ENCODE data around the gene CARD8.
A peak's percentile ranks its signal among the peaks of the same experiment; 100 is the strongest.
"Not testable (repeated sequence)": the region's sequence is repeated elsewhere in the genome, so short reads cannot be mapped to it uniquely, and the experiment has no call there.

The CARD8 gene, protein sequence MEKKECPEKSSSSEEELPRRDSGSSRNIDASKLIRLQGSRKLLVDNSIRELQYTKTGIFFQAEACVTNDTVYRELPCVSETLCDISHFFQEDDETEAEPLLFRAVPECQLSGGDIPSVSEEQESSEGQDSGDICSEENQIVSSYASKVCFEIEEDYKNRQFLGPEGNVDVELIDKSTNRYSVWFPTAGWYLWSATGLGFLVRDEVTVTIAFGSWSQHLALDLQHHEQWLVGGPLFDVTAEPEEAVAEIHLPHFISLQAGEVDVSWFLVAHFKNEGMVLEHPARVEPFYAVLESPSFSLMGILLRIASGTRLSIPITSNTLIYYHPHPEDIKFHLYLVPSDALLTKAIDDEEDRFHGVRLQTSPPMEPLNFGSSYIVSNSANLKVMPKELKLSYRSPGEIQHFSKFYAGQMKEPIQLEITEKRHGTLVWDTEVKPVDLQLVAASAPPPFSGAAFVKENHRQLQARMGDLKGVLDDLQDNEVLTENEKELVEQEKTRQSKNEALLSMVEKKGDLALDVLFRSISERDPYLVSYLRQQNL

DNA sequence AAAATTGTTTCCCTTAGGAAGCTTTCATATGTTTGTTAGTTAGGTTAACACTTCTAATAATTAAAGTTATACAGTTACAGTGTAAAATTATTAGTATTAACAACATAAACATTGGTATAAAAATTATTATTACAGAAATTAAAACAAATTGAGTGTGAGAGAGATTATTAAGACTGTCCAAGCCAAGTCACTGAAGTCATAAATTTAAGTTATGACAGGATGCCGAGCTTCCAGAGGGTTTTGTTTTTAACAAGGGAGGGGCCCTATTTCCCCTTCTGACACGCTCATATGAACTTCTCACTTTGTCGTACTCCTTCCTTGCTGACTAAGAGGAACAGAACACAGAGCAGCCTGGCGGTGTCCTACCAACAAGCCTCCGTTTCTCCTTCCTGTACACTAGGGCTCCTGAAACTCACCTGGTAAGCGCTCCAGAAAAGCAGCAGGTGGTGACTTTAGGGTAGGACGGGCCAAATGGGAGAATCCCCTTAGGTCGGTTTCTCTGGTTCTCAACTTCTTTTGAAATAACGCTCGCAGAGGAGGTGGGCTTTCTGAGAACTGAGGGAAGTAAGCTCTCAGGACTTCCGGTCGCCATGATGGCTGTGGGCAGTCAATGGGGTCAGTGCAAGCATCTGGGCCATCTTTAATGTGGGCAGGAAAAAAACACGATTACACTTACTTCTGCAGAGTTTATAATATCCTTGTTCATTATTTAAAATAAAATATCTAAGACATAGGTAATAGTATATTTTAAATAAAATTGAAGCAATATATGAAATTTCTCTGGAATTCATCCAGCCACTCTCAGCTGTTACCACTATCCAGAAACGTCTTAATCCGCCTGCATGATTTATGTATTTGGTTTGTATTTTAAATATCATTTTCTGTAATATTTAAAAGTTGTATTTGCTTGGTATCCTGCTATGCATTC lies at the start of gene CARD8:
Gene CARD8, minus strand, starts transcription at position 537 of the 928 bp plus-strand sequence. CDS start 14,892 bp downstream, outside the sequence.
- peak; percentile 60 for DNase-seq

DNA sequence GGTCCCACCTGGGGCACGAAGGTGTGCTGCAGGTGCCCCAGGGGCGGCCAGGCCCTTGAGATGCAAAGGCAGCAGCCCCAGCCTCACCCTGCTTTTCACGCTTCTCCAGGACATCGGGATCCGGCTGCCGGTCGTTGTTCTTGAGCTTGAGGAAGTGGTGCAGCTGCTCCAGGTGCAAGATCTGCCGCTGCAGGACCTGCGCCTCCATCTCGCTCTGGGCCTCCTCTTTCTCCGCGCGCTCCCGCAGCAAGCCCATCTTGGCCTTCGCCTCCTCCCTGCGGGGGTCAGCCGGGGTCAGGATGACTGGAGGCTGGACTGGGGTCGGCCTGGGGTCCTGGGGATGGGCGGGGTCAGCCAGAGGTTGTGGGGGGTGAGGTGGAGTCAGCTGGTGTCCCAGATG lies 48.2 kb upstream of the CARD8 start:
- no peak for DNase-seq

DNA sequence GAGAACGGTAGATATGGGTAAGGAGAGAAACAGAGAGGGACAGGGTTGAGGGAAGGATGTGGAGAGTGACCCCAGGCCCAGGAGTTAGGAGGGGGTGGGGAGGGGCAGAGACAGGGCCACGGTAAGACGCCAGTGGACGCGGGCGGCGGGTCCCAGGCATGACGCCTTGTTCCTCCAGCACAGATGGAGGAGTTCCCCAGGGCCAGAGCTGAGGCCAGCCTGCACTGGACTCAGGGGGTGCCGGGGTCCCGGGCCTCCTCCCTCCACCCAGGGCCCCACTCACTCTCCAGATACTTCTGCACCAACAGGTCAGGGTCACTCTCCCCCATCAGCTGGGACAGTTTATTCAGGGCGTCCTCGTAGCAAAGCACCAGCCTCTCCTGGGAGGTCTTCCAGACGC lies 47.7 kb upstream of the CARD8 start:
- no peak for DNase-seq

DNA sequence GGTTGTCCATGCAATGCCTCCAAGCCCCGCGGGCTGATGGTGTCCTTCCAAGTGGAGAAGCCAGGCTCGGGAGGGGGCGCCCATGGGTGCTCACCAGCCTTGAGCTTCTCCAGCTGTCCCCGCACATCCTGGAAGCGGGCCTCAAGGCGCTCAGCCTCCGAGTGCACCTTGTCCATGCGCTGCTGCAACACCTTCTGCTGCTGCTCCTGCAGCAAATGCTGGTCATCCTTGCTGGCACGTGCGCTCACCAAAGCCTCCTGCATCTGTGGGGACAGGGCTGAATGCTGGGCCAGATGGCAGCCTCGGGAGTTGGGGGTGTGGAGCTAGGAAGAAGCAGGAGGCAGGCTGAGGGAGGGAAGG lies 46.9 kb upstream of the CARD8 start:
- DNase-seq, result no peak

DNA sequence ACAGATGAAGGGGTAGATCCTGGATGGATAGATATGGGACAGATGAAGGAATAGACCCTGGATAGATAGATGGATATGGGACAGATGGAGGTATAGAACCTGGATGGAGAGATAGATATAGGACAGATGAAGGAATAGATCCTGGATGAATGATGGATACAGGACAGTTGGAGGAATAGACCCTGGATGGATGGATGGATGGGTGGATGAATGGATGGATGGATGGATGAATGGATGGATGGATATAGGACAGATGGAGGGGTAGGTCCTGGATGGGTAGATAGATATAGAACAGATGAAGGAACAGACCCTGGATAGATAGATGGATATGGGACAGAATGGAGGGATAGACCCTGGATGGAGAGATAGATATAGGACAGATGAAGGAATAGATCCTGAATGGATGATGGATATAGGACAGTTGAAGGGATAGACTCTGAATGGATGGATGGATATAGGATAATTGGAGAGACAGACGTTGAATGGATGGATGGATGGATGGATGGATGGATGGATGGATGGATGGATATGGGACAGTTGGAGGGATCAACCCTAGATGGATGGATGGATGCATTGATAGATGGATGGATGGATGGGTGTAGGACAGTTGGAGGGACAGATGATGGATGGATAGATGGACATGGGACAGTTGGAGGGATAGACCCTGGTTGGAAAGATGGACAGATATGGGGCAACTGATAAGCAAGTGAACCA lies 46.3 kb upstream of the CARD8 start:
- DNase-seq, result no peak

DNA sequence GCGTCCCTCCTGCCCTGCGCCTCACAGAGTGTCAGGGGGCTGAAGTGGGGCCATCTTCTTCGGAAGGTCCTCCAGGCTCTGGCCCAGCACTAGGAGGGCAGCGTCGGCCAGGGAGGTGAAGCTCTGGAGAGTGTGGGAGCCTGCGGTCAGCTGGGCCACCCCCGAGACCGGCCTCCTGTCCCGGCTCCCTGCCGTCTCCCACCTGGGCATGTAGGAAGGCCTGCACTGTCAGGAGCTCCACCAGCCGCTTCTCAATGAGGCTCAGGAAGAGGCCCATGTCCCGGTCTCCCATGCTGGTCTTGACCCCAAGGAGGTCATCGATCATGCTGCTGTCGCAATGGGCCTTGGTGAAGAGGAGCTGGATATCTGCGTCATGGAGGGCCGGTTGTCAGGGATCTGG lies 42.3 kb upstream of the CARD8 start:
- DNase-seq, result no peak

DNA sequence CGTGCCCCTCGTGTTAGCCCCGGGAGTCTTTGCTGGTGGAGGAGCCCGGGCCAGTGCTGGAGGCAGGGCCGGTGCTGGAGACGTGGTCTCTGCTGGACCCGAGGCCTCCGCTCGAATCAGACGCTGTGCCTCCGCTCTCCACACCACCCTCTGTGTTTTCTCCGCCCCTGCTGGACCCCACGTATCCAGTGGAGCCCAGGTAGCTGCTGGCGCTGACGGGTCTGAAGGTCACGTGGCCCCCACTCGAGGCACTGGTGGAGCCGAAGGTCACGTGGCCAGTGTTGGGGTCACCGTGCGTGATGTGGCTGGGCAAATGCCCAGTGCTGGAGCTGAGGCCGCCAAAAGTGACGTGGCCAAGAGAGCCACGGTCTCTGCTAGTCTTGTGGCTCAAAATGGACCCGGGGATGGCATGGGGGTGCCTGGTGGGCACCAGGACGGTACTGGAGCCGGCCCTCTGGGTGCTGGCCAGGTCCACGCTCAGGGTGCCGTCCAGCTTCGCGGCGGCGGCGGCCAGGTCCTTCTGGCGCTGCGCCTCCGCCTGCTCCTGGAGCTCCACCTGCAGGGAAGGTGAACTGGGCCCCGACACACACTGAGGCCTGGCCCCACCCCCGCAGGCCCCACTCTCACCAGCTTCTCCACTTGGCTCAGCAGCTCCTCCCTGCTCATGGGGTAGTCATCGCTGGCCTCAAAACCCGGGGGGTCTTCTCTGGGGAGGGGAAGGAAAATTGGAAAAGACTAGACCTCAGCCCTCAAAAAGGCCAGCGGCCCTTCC lies 41.4 kb upstream of the CARD8 start:
- no peak for DNase-seq

DNA sequence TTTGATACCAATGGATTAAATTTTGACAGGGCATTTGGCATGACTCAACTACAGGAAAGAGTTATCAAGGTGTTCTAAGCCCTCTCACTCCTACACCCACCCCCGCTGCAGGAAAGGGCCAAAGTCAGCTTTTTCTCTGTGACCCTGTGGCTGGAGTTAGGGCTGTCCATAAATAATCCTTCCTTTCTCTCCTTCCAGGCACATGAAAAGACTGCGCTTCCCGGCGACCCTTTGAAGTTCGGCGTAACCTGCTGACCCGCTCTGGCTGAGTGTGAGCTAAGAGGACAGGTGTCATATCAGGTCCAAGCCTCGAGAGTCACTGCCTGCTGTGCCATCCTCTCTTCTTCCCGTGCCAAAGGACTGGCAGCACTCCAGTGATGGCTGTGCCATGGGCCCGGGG lies 39.7 kb upstream of the CARD8 start:
- no peak for DNase-seq

DNA sequence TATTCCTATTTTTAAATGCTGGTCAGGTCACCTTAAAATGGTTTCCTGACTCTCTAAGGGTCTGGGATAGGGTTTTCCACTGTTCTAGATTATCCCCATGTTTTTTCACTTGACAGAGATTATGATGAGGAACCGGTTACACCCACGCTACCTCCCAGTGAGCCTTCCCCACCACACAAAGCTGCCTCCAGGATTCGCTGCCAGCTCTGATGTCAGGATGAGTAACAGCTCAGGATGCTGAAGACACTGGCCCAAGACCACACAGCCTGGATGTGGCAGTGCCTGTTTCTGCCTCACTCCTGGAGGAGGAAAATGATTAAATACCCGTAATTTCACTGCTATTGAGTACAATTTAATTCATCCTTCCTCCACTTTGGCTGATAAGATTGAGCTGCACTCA lies 37.1 kb upstream of the CARD8 start:
- DNase-seq, result no peak

DNA sequence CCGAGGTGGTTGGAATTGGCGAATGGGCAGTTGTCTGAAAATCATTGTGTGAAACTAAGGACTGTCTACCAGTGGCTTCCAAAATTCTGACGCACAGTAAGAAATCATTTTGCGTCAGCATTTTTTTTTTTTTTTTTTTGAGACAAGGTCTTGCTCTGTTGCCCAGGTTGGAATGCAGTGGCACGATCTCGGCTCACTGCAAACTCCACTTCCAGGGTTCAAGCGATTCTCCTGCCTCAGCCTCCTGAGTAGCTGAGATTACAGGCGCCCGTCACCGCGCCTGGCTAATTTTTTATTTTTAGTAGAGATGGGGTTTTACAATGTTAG lies 35.7 kb upstream of the CARD8 start:
- DNase-seq, result not testable (repeated sequence)

DNA sequence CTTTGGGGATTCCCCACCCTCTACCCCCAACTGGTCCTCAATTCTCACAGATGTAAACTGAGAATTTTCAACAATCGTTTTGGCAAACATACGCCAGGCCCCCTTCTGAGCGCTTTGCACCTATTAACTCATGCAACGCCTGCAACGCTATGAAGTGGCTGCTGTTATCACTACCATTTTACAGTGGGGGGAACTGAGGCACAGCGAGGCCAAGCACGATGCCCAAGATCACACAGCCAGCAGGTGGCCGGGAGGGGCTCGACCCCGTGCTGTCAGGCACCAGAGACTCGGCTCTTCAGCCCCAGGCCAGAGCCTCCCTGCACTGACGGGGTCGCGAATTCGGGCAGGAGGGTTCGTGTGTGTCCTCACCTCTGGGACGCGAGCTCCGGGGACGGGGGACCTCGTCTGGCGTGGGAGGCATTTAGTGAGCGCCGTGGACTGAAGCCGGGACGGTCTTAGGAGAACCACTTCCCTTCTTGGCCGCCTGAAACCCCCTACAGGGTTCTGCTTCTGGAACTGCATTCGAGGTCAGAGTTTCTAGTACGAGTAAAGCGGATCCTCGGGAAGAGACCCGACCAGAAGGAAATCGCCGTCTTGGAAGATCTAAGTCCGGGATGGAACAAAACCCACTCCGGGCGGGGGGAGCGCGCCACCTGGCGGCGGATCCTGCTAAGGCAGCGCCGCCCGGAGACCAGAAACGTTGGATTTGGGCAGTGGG lies 35.2 kb upstream of the CARD8 start:
- DNase-seq, result peak; percentile 53

DNA sequence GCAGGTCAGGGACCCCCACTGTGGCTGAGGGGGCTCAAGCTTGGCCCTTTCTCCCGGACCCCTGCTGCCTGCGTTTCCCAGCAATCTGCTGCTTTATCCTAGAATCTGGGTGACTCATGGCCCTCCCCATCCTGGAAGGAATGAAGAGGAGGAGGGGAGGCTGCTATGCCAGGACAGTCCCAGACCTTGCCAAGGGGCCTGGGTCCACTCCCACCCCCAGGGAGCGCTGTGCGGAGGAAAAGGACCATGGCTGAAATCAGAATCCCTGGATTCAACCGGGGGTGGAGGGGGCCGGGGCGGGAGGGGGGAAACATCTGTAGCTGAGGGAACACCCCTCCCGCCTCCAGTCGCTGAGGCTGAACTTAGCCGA lies 34.7 kb upstream of the CARD8 start:
- DNase-seq, result no peak

DNA sequence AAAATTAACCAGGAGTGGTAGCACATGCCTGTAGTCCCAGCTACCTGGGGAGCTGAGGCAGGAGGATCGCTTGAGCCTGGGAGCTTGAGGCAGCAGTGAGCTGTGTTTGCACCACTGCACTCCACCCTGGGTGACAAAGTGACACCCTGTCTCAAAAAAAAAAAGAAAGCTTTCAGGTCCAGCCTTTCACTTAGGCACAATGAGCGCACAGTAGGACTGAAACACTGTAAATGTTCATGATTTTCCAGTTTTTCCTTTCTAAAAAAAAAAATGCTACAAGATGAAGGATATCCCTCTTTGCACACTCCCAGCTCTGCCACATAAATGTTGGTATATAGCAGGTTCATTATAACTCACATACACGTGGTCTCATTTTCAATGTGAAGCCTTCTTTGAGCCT lies 32.0 kb upstream of the CARD8 start:
- DNase-seq, result no peak

DNA sequence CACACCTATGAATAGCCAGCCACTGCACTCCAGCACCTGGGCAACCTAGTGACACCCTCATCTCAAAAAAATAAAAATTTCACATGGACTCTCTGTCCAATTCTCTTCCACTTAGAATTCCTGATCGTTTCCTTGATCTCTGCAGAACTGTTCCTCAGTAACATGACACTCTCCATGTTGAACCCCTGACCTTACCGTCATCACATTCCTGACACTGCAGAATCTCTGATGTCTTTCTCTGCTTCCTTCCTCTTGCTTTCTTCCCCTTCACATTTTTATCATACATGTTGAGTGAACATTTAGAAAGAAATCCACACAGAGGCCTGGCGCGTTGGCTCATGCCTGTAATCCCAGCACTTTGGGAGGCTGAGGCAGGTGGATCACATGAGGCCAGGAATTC lies 29.2 kb upstream of the CARD8 start:
- no peak for DNase-seq

DNA sequence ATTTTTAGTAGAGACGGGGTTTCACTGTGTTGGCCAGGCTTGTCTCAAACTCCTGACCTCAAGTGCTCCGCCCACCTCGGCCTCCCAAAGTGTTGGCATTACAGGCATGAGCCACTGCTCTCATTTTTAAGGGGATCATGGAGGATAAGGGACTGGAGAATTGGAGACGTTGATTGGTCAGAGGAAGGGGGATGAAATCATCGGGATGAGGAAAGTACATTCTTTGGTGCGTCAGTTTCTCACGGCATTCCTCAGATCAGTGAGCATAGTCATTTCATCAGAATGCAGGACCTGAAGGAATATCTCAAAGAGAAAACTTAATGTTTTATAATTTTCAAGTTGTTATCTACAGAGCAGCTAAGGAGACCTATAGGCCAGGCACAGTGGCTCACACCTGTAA lies 28.2 kb upstream of the CARD8 start:
- DNase-seq, result no peak

DNA sequence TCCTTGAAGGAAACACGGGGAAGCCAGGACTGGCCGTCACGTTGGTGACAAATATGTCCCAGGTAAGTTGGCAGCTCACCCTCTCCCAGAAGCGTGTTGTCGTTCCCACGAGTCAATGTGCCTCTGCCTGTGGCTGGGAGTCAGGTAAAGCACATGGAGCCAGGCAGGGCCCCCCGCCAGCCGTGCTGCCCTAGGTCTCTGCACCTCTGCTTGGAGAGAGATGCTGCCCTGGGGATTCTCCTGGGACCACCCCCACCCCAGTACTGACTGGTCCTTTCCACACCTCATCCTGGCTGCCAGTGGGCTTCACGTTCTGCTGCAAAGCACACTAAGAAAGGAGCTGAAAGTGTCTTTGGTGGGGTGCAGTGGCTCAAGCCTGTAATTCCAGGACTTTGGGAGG lies 24.0 kb upstream of the CARD8 start:
- DNase-seq, result no peak

DNA sequence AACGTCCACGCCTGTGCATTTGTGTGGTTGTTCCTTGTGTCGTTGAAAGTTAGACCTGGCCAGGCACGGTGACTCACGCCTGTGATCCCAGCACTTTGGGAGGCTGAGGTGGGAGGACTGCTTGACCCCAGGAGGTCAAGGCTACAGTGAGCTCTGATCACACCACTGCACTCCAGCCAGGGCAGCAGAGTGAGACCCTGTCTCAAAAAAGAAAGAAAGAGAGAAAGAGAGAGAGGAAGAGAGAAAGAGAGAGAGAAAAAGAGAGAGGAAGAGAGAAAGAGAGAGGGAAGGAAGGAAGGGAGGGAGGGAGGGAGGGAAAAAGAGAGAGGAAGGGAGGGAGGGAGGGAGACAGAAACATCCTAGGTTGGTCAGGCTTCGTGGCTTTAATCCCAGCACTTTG lies 19.2 kb upstream of the CARD8 start:
- DNase-seq, result no peak

DNA sequence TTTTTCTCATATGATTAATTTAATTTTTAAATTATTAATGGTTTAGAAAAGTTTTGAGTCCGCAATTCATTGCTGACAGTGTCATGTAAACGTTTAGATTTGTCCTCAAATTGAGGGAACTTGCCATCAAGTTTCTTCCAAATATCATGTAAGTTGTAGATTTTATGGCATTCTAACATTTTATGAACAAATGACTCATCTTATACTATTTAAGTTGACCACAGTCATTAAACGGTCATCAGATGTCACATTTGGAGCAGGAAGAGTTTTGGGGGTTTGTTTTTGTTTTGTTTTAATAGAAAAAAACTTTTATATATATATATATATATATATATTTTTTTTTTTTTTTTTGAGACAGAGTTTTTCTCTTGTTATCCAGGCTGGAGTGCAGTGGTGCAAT lies 18.5 kb upstream of the CARD8 start:
- no peak for DNase-seq

DNA sequence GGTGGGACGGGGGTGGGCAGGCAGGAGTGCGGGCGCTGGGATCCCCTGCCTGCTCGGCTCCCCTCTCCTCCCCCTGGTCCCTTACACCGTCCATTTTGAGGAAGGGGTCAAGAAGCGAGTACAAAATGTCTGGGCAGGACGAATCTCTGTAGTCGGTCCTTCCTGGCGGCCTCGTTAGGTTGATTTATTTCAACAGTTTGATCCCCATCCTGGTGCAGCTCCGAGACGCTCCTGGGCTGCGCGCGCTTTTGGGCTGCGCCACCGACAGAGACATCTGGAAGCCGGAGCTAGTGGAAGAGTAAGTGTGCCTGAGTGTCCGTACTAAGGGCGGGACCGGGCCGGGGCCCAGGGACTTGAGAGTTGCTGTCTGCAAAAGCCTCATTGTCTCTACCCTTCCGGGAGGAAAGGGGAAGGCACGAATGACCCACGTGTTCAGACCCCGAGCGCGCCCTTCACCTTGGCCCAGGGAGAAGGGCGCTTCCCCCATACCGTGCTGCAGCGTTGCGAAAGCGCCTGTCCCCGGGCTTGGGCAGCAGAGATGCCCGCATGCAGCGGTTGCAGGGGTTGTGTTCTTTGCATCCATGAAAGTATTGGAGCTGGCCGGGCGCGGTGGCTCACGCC lies 15.9 kb upstream of the CARD8 start:
- no peak for DNase-seq

DNA sequence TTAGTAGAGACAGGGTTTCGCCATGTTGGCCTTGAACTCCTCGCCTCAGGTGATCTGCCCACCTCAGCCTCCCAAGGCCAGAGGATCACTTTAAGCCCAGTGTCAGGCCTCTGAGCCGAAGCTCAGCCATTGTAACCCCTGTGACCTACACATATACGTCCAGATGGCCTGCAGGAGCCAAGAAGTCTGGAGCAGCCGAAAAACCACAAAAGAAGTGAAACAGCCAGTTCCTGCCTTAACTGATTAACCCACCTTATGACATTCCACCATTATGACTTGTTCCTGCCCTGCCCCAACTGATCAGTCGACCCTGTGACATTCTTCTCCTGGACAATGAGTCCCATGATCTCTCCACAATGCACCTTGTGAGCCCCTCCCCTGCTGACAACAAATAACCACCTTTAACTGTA lies 13.9 kb upstream of the CARD8 start:
- DNase-seq, result not testable (repeated sequence)

DNA sequence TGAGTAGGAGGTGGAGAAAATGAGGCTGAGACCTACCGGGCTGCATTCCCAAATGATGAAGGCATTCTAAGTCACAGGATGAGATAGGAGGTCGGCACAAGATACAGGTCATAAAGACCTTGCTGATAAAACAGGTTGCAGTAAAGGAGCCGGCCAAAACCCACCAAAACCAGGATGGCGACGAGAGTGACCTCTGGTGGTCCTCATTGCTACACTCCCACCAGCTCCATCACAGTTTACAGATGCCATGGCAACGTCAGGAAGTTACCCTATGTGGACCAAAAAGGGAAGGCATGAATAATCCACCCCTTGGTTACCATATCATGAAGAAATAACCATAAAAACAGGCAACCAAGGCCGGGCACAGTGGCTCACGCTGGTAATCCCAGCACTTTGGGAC lies 9.6 kb upstream of the CARD8 start:
- not testable (repeated sequence) for DNase-seq

DNA sequence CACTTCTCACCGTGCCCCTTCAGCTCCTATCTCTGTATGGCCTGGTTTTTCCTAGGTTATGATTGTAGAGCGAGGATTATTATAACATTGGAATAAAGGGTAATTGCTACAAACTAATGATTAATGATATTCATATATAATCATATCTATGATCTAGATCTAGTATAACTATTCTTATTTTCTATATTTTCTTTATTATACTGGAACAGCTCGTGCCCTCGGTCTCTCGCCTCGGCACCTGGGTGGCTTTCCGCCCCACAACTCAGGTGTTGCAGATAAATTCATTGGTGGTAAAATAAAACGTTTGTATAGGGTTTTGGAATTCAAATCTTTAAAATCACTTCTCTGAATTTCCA lies 4.6 kb upstream of the CARD8 start:
- DNase-seq, result not testable (repeated sequence)

Measured in activated T-cell treated with anti-CD3 and anti-CD28 coated beads for 4 hours (primary cell).